ENCODE results near the gene TSC22D3.

- TF ChIP-seq CTCF (IDR thresholded peaks at IDR 0.05; ENCODE audit: poor library complexity) (no peak), EZH2 (IDR thresholded peaks at IDR 0.05; ENCODE audit: borderline replicate concordance) (no peak)
These were observed 88.1 kb downstream of the TSC22D3 start for GRCh38 chrX:107687445-107687844.

Measured in hepatocyte (in vitro differentiated cells).